Activated naive CD4-positive, alpha-beta T cell treated with anti-CD3 and anti-CD28 coated beads, Interleukin-2, amount 50 U/mL, for 24 hours (primary cell): ENCODE data around the gene SPOCK1.
"Not testable (repeated sequence)": the region's sequence is repeated elsewhere in the genome, so short reads cannot be mapped to it uniquely, and the experiment has no call there.

Source experiments
- H3K27ac Mint-ChIP-seq: one replicate; pipeline ENCODE4 v1.8.0; 2021; ENCODE audit warnings: mild to moderate bottlenecking, mixed read lengths
- H3K27me3 Mint-ChIP-seq: one replicate; pipeline ENCODE4 v1.8.0; 2021; ENCODE audit warnings: mixed read lengths
- H3K36me3 Mint-ChIP-seq: one replicate; pipeline ENCODE4 v1.8.0; 2021; ENCODE audit warnings: mixed read lengths
- H3K4me1 Mint-ChIP-seq: one replicate; pipeline ENCODE4 v1.8.0; 2021; ENCODE audit warnings: mixed read lengths
- H3K4me3 Mint-ChIP-seq: one replicate; pipeline ENCODE4 v1.8.0; 2021; ENCODE audit warnings: mild to moderate bottlenecking, mixed read lengths
- H3K9me3 Mint-ChIP-seq: one replicate; pipeline ENCODE4 v1.8.0; 2021; ENCODE audit warnings: mixed read lengths

Gene SPOCK1

DNA sequence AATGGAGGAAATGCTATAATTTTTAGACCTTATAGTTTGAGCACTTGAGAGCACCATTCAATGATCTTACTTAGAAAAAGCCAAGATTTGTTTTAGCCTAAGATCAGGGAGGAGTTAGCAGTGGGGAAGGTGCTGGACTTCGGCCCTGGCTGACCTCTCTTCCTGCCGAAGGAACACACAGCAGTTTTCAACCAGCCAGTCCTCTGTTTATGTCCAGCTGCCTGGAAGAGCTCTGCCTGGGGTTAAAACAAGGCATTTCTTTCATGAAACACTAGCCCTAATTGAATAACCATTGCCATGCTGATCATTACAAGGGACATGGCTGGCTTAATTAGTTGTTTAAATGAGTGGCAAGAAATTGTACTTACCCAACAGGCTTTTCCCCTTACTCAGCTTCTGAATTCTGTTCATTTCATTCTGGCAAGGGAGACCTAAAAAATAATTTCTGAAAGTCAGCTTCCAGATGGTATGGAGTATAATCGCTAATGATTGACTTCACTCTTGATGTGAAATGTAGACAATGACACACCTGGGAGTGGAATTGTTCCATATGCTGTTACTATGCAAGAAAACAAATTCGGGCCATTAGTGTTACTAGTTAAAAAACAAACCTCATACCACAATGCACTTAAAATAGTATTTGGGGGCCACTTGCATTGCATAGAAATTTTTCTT is 514.2 kb downstream of the SPOCK1 start:
- H3K4me1 Mint-ChIP-seq = no peaks in the 10 kb centered on the region
- H3K27ac Mint-ChIP-seq = no peak overlapping the region
- H3K4me3 Mint-ChIP-seq = no peak overlapping the region

DNA sequence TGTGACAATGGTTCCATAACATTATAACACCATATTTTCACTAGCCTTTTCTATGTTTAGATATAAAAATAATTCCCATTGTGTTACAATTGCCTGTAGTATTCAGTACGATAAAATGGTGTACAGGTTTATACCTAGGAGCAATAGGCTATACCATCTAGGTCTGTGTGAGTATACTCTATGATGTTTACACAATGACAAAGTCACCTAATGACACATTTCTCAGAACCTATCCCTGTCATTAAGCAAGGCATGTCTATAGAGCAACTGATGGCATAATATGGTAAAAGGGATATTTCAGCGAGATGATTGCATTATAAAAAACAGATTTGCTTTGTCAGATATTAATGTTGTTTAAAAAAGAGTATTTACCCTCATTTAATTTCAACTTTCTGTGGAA is 517.2 kb downstream of the SPOCK1 start:
- Mint-ChIP-seq H3K4me1 (no peaks in the 10 kb centered on the region), H3K4me3 (no peak overlapping the region), H3K27me3 (peaks cover 2% of the 10 kb centered on the region)

More for the DNA sequence above, 514.2 kb downstream of the SPOCK1 start:
- Mint-ChIP-seq H3K36me3 (no peaks in the 10 kb centered on the region), H3K9me3 (no peaks in the 10 kb centered on the region), H3K27me3 (no peaks in the 10 kb centered on the region)

DNA sequence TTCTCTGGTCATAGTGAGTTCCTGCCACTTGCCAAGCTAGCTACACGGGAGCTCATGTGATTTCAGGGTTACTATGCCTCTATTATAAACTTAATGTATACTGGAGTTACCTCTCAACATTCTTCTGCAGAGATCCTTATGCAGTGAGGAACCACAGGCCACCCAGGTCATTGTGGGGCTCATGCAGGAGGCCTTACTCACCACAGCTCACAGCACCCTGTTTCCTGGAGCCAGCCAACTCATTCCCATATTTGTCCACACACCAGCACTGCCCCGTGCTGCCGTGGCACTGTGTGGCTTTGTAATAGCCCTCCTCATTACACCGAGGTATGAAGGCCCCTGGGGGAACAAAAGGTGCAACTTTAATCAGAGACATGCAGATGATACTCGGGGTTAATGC is 520.0 kb downstream of the SPOCK1 start:
- Mint-ChIP-seq H3K4me1 (no peaks in the 10 kb centered on the region), H3K4me3 (no peak overlapping the region), H3K36me3 (peaks cover 2% of the 10 kb centered on the region), H3K27me3 (peaks cover 5% of the 10 kb centered on the region), H3K27ac (no peak overlapping the region), H3K9me3 (no peaks in the 10 kb centered on the region)

More for the DNA sequence above, 517.2 kb downstream of the SPOCK1 start:
- peaks cover 2% of the 10 kb centered on the region for H3K36me3 Mint-ChIP-seq
- H3K27ac Mint-ChIP-seq = no peak overlapping the region
- H3K9me3 Mint-ChIP-seq = no peaks in the 10 kb centered on the region

DNA sequence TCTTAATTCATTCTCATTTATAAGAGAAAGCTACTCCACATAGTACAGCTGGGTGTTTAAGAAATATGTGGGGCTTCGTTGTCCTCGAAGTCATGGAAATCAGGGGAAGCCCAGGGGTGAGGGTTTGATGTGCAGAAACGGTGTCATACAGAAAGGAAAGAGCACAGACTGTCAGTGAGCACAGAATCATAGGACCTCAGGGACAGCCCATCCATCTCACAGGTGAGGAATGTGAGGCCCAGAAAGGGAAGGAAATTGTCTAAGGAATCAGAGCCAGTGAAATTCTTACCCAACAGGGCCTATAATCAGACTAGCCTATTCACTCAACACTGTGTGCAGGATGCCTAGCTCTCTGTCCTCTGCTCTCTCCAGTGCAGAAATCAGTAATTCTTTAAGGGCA is 535.6 kb downstream of the SPOCK1 start:
- no peaks in the 10 kb centered on the region for H3K36me3 Mint-ChIP-seq
- H3K27me3 Mint-ChIP-seq = peaks cover 2% of the 10 kb centered on the region
- no peak overlapping the region for H3K27ac Mint-ChIP-seq
- peaks cover 14% of the 10 kb centered on the region for H3K9me3 Mint-ChIP-seq
- no peak overlapping the region for H3K4me3 Mint-ChIP-seq
- H3K4me1 Mint-ChIP-seq = no peaks in the 10 kb centered on the region

DNA sequence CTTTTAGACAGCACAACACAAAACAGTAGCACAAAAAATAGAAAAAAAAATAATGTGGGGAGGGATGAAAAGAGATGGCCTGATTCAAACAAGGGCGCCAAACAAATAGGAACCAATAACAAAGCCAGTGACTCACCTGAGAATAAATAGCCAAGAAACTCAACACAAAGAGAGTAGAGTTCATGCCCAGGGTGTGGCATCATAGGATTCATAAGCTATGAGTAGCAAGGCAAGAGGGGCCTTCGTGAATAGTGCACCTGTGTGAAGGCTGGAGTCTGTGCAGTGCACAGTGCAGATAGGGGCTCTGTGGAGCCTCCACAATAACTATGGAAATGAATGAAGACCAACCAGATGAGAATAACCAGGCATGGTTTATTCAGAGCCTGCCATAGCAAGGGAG is 541.7 kb downstream of the SPOCK1 start:
- Mint-ChIP-seq H3K4me1 (no peaks in the 10 kb centered on the region), H3K27me3 (peaks cover under 1% of the 10 kb centered on the region), H3K4me3 (no peak overlapping the region), H3K9me3 (peaks cover 2% of the 10 kb centered on the region), H3K27ac (no peak overlapping the region), H3K36me3 (no peaks in the 10 kb centered on the region)

DNA sequence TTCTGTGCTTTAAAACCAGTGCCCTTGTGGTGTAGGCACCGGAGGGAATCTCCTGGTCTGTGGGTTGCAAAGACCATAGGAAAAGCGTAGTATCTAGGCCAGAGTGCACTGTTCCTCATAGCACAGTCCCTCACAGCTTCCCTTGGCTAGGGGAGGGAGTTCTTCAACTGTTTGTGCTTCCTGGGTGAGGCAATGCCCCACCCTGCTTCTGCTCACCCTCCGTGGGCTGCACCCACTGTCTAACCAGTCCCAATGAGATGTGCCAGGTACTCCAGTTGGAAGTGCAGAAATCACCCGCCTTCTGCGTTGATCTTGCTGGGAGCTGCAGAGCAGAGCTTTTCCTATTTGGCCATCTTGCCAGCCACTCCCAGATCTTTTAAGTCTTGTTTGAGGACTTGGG is 545.0 kb downstream of the SPOCK1 start:
- H3K9me3 Mint-ChIP-seq, H3K4me1 Mint-ChIP-seq, H3K4me3 Mint-ChIP-seq, H3K36me3 Mint-ChIP-seq, H3K27me3 Mint-ChIP-seq, H3K27ac Mint-ChIP-seq: not testable (repeated sequence)

DNA sequence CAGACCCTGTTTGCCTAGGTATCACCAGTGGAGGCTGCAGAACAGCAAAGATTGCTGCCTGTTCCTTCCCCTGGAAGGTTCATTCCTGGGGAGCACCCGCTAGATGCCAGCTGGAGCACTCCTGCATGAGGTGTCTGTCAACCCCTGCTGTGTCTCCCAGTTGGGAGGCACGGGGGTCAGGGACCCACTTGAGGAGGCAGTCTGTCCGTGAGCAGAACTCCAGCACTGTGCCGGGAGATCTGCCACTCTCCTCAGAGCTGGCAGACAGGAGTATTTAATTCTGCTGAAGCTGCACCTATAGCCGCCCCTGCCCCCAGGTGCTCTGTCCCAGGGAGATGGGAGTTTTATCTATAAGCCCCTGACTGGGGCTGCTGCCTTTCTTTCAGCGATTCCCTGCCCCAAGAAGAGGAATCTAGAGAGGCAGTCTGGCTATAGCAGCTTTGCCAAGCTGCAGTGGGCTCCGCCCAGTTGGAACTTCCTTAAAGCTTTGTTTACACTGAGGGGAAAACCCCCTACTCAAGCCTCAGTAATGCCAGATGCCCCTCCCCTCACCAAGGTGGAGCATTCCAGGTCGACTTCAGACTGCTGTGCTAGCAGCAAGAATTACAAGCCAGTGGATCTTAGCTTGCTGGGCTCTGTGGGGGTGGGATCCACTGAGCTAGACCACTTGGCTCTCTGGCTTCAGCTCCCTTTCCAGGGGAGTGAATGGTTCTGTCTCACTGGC is 545.6 kb downstream of the SPOCK1 start:
- H3K4me1 Mint-ChIP-seq, H3K9me3 Mint-ChIP-seq, H3K27me3 Mint-ChIP-seq, H3K4me3 Mint-ChIP-seq, H3K27ac Mint-ChIP-seq, H3K36me3 Mint-ChIP-seq: not testable (repeated sequence)

DNA sequence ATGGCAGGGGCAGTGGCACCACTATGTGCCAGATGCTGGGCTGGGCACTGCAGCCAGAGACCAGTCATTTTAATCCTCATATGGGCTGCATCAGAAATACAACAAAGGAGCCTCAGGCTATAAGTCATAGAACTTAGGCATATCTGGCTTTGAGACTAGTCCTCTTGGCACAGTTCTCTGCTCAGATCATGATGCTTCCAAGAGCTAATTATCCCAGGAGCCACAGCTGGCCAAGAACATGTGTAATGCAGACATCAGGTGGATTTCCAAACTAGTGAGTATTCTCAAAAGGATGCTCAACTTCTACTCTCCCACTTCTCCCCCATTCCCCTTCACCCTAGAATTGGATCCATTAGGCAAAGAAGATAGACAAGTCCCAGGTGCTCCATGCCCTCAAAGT is 571.6 kb downstream of the SPOCK1 start:
- Mint-ChIP-seq H3K27me3 (no peaks in the 10 kb centered on the region), H3K4me3 (no peak overlapping the region), H3K4me1 (no peaks in the 10 kb centered on the region), H3K27ac (no peak overlapping the region), H3K9me3 (peaks cover 15% of the 10 kb centered on the region), H3K36me3 (no peaks in the 10 kb centered on the region)

DNA sequence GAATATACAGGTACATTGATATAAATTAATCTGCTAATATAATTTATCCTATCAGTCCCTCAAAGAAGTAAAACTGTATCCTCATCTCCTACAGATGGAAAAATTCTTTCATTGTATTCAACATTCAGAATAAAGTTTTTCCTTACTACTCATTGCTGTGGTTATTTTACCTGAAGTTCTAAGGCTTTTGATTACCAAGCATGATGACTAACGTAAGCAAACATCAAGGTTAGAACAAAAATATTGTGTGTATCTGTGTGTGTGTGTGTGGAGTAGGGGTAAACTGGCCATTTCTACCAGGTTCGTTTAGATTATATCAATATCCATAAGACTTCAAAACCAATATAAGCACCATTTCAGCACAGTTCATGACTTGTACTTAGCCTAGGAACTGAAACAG is 573.1 kb downstream of the SPOCK1 start:
- Mint-ChIP-seq H3K27me3 (no peaks in the 10 kb centered on the region), H3K4me1 (no peaks in the 10 kb centered on the region), H3K27ac (no peak overlapping the region), H3K9me3 (peaks cover 11% of the 10 kb centered on the region), H3K36me3 (no peaks in the 10 kb centered on the region), H3K4me3 (no peak overlapping the region)
